GM11168 (cell line): Measurements from ENCODE around the gene DMTF1.

Experiments used
- in situ Hi-C: fragments of 300-500 bp; cut with MboI; formaldehyde crosslinking; loops from one replicate; pipeline ENCODE4 v1.12.0; 2022; ENCODE audit warnings: low sequenced_read_pairs; ENCODE audit not compliant: unreplicated experiment

The DMTF1 gene

GRCh38 chr7:87218796-87219544, 66.7 kb downstream of the DMTF1 start:
- in situ Hi-C loops, result no loop called here

GRCh38 chr7:87219545-87220025, 67.3 kb downstream of the DMTF1 start, which contains the start of gene TMEM243:
Gene TMEM243, minus strand, starts transcription at chr7:87219732. Its CDS starts 229 bp downstream, at chr7:87219503.
- in situ Hi-C loops, result no loop called here

GRCh38 chr7:87220026-87220733, 67.9 kb downstream of the DMTF1 start:
- in situ Hi-C loops, result no loop called here

- in situ Hi-C loops, result no loop called here
These were observed 68.5 kb downstream of the DMTF1 start for GRCh38 chr7:87220734-87221215.

GRCh38 chr7:87223666-87224065, 71.4 kb downstream of the DMTF1 start:
- in situ Hi-C loops, result no loop called here

GRCh38 chr7:87225696-87226095, 73.4 kb downstream of the DMTF1 start:
- in situ Hi-C loops, result loop anchor here (25.0 kb wide), 1 partner anchor 288 kb away; no protein-coding TSS in a partner anchor

GRCh38 chr7:87226495-87226894, 74.2 kb downstream of the DMTF1 start:
- in situ Hi-C loops, result loop anchor here (25.0 kb wide), 1 partner anchor 289 kb away; no protein-coding TSS in a partner anchor

- in situ Hi-C loops, result loop anchor here (25.0 kb wide), 1 partner anchor 294 kb away; no protein-coding TSS in a partner anchor
These were observed 79.0 kb downstream of the DMTF1 start for GRCh38 chr7:87231258-87231657.

- in situ Hi-C loops, result loop anchor here (25.0 kb wide), 1 partner anchor 294 kb away; no protein-coding TSS in a partner anchor
These were observed 79.5 kb downstream of the DMTF1 start for GRCh38 chr7:87231711-87232110.

GRCh38 chr7:87234949-87235348, 82.7 kb downstream of the DMTF1 start:
- in situ Hi-C loops, result loop anchor here (25.0 kb wide), 1 partner anchor 298 kb away; no protein-coding TSS in a partner anchor

- in situ Hi-C loops, result loop anchor here (25.0 kb wide), 1 partner anchor 301 kb away; no protein-coding TSS in a partner anchor
These were observed 86.3 kb downstream of the DMTF1 start for GRCh38 chr7:87238464-87239051.

- in situ Hi-C loops, result loop anchor here (25.0 kb wide), 1 partner anchor 308 kb away; no protein-coding TSS in a partner anchor
These were observed 93.4 kb downstream of the DMTF1 start for GRCh38 chr7:87245671-87246070.
